Motor neuron (in vitro differentiated cells): ENCODE results near the gene PCNT. TPM values are rescaled to one million over a fixed set of nuclear protein-coding genes. Genes with fewer than 3 reads are reported as not detected.

Experiments
- ATAC-seq, 8 experiments: fragments of 200-7000 bp; cut with Tn5 transposase; replicated peaks in 6 of 8; 2 replicates each; pipeline ENCODE4 v1.8.0; 2021; ENCODE audit warnings: mild to moderate bottlenecking in 8 of 8, moderate library complexity in 8 of 8
- H3K27ac ChIP-seq, 2 donors: fragments of 250-450 bp; sonication (Bioruptor Pico); 2 replicates each; pipeline ENCODE4 v1.9.0; 2021; ENCODE audit warnings: antibody characterized with exemption in 2 of 2, mild to moderate bottlenecking in 2 of 2, moderate library complexity in 1 of 2
- H3K4me1 ChIP-seq, 2 donors: fragments of 250-450 bp; sonication (Bioruptor Pico); replicated peaks in 1 of 2; 2 replicates each; pipeline ENCODE4 v1.6.1; 2021; ENCODE audit warnings: antibody characterized with exemption in 2 of 2, mild to moderate bottlenecking in 2 of 2, moderate library complexity in 1 of 2
- H3K4me3 ChIP-seq, 5 donors: fragments of 250-450 bp; sonication (Bioruptor Pico); 2 replicates each; pipeline ENCODE4 v1.9.0; 2021; ENCODE audit warnings: antibody characterized with exemption in 5 of 5, mild to moderate bottlenecking in 5 of 5, moderate library complexity in 4 of 5
- WGBS, 10 experiments: fragments of 450-650 bp; shearing (Covaris generic); methylation state at CpG; one replicate each; pipeline ENCODE4 v1.0.0; 2022; 5-methylcytosine and 5-hydroxymethylcytosine counted together
- in situ Hi-C, 9 experiments: fragments of 400-800 bp; cut with MboI; loops; one replicate each; pipeline ENCODE4 v1.15.0; 2021; ENCODE audit warnings: low sequenced_read_pairs in 9 of 9, low pct_unique_long_range_greater_than_20kb in 2 of 9; ENCODE audit not compliant: unreplicated experiment in 9 of 9
- total RNA-seq, 8 experiments: library from RNA; unstranded; fragments of 300-600 nt; gene quantifications; 2 replicates each; pipeline versions ENCODE4 v1.2.3 to v1.2.4, GENCODE V29; 2022

The PCNT gene
- total RNA-seq, 8 experiments from 2014 or later, result 8.9 to 49.0 (median 14.3) TPM

GRCh38 chr21:46388896-46389295, 64.9 kb downstream of the PCNT start:
- Histone ChIP-seq H3K27ac (no peak overlapping the region), H3K4me1 (peaks cover 0 to under 1% of the 10 kb centered on the region in 2 donors), H3K4me3 (no peak overlapping the region)
- no peak for ATAC-seq
- WGBS, 10 experiments, result 80 to 100% (median 96%) methylated on average over 1 to 7 of the region's 23 CpGs; no CpG with 5 or more reads in 5 of the 10 experiments
- in situ Hi-C loops, result no loop called here

- ATAC-seq, result no peak
- no peak overlapping the region for H3K27ac ChIP-seq
- WGBS, 10 experiments, result 73 to 100% (median 93%) methylated on average over 1 to 18 of the region's 29 CpGs; no CpG with 5 or more reads in 2 of the 10 experiments
- H3K4me1 ChIP-seq, result peaks cover 11% of the 10 kb centered on the region in 2 donors
- H3K4me3 ChIP-seq, result no peak overlapping the region
- in situ Hi-C loops, result no loop called here
These were observed 66.9 kb downstream of the PCNT start for GRCh38 chr21:46390603-46391545.

- no peak overlapping the region for H3K4me3 ChIP-seq
- in situ Hi-C loops, result no loop called here
- H3K27ac ChIP-seq, result no peak overlapping the region
- ATAC-seq, result no peak
- WGBS, 10 experiments, result 84 to 100% (median 94%) methylated on average over 2 to 9 of the region's 9 CpGs
- peaks cover 11% of the 10 kb centered on the region in 2 donors for H3K4me1 ChIP-seq
These were observed 67.8 kb downstream of the PCNT start for GRCh38 chr21:46391773-46392172.

- WGBS, 10 experiments, result 17 to 97% (median 72%) methylated on average over 1 to 10 of the region's 13 CpGs; no CpG with 5 or more reads in 1 of the 10 experiments
- no peak overlapping the region for H3K27ac ChIP-seq
- peak in 3 of 8 experiments; percentile 68 to 95 (median 90) for ATAC-seq
- no peak overlapping the region for H3K4me3 ChIP-seq
- in situ Hi-C loops, result no loop called here
- peaks cover 11% of the 10 kb centered on the region in 2 donors for H3K4me1 ChIP-seq
These were observed 69.0 kb downstream of the PCNT start for GRCh38 chr21:46392921-46393320.

GRCh38 chr21:46393451-46393940, 69.5 kb downstream of the PCNT start:
- peak in 7 of 8 experiments; percentile 3 to 39 (median 14) for ATAC-seq
- in situ Hi-C loops, result no loop called here
- WGBS, 10 experiments, result 80% methylated on average over 1 of the region's 19 CpGs; no CpG with 5 or more reads in 9 of the 10 experiments
- Histone ChIP-seq H3K4me1 (peaks cover 11% of the 10 kb centered on the region in 2 donors), H3K4me3 (no peak overlapping the region), H3K27ac (peak overlapping the region; percentile 45 to 47)

- Histone ChIP-seq H3K27ac (peak overlapping the region; percentile 45 to 47), H3K4me1 (peaks cover 11% of the 10 kb centered on the region in 2 donors), H3K4me3 (no peak overlapping the region)
- in situ Hi-C loops, result no loop called here
- ATAC-seq, result peak in 5 of 8 experiments; percentile 57 to 81 (median 77)
- 33 to 96% (median 74%) methylated on average over 2 to 9 of the region's 27 CpGs for WGBS, 10 experiments
These were observed 70.1 kb downstream of the PCNT start for GRCh38 chr21:46393941-46394594.

- peak in 6 of 8 experiments; percentile 52 to 69 (median 64) for ATAC-seq
- in situ Hi-C loops, result no loop called here
- Histone ChIP-seq H3K4me3 (no peak overlapping the region), H3K27ac (peak overlapping the region; percentile 26 to 56), H3K4me1 (peaks cover 11% of the 10 kb centered on the region in 2 donors)
- WGBS, 10 experiments, result 40 to 100% (median 87%) methylated on average over 1 to 8 of the region's 13 CpGs; no CpG with 5 or more reads in 2 of the 10 experiments
These were observed 70.7 kb downstream of the PCNT start for GRCh38 chr21:46394595-46395104.

GRCh38 chr21:46397211-46397905, 73.4 kb downstream of the PCNT start:
- no peak overlapping the region for H3K27ac ChIP-seq
- in situ Hi-C loops, result no loop called here
- WGBS, 10 experiments, result 83 to 100% (median 96%) methylated on average over 3 to 16 of the region's 21 CpGs; no CpG with 5 or more reads in 3 of the 10 experiments
- H3K4me1 ChIP-seq, result peaks cover 11% of the 10 kb centered on the region in 2 donors
- no peak overlapping the region for H3K4me3 ChIP-seq
- no peak for ATAC-seq

- H3K4me1 ChIP-seq, result peaks cover 11% of the 10 kb centered on the region in 2 donors
- no peak for ATAC-seq
- no peak overlapping the region for H3K4me3 ChIP-seq
- in situ Hi-C loops, result no loop called here
- WGBS, 10 experiments, result 79 to 100% (median 98%) methylated on average over 1 to 11 of the region's 22 CpGs; no CpG with 5 or more reads in 4 of the 10 experiments
- no peak overlapping the region for H3K27ac ChIP-seq
These were observed 74.0 kb downstream of the PCNT start for GRCh38 chr21:46397993-46398392.

GRCh38 chr21:46399129-46399528, 75.2 kb downstream of the PCNT start:
- no peak for ATAC-seq
- no peak overlapping the region for H3K4me3 ChIP-seq
- H3K27ac ChIP-seq, result no peak overlapping the region
- 100% methylated on average over 1 of the region's 1 CpG; no CpG with 5 or more reads in 7 of the 10 experiments for WGBS, 10 experiments
- peaks cover 8% of the 10 kb centered on the region in 2 donors for H3K4me1 ChIP-seq
- in situ Hi-C loops, result no loop called here

GRCh38 chr21:46399686-46400085, 75.7 kb downstream of the PCNT start:
- 0 to 100% (median 81%) methylated on average over 1 to 9 of the region's 10 CpGs for WGBS, 10 experiments
- Histone ChIP-seq H3K4me1 (peaks cover 2 to 3% of the 10 kb centered on the region in 2 donors), H3K4me3 (no peak overlapping the region), H3K27ac (no peak overlapping the region)
- in situ Hi-C loops, result no loop called here
- no peak for ATAC-seq

- H3K4me3 ChIP-seq, result no peak overlapping the region
- H3K4me1 ChIP-seq, result no peaks in the 10 kb centered on the region
- no peak for ATAC-seq
- 80 to 100% (median 92%) methylated on average over 1 to 5 of the region's 13 CpGs; no CpG with 5 or more reads in 3 of the 10 experiments for whole genome bisulfite sequencing, 10 experiments
- no peak overlapping the region for H3K27ac ChIP-seq
- in situ Hi-C loops, result no loop called here
These were observed 77.4 kb downstream of the PCNT start for GRCh38 chr21:46401186-46401910.
